H1 (cell line): Measurements from ENCODE around the gene KIAA0040.

Experiments
- POLR2AphosphoS5 ChIP-seq: IDR thresholded peaks from 2 replicates; pipeline ENCODE4 v1.6.1; 2011; ENCODE audit warnings: low read depth, low read length
- RAD21 ChIP-seq, 2 experiments: IDR thresholded peaks in 1 of 2; conservative IDR thresholded peaks in 1 of 2; 2 replicates each; pipeline ENCODE4 v1.6.1; 2011; ENCODE audit warnings: low read depth in 2 of 2, low read length in 2 of 2, improper control_type of control experiment in 1 of 2, inconsistent platforms in 1 of 2, mild to moderate bottlenecking in 1 of 2, moderate library complexity in 1 of 2
- YY1 ChIP-seq: IDR thresholded peaks from 2 replicates; pipeline ENCODE4 v1.6.1; 2011; ENCODE audit warnings: low read depth, mild to moderate bottlenecking, low read length

DNA sequence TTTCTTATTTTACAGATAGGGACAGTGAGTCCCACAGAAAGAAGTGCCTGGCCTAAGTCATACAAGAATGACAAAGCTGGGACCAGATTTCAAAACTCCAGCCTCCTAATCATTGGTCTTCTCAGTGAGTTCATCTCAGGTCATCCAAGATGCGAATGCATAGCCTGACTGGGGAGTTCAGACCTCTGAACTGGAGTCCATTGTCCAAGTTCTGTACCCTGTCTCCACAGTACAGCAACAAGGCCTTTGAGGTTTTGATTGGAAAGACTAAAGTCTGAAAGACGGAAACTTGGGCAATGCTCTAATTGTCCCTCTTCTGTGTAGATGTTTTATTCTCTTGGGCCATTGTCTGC is 63.0 kb downstream of the KIAA0040 start:
- TF ChIP-seq RAD21 (IDR thresholded peaks at IDR 0.05 in 1 of 2, conservative IDR thresholded peaks at IDR 0.05 in 1 of 2; ENCODE audit: low read depth in 2 of 2, low read length in 2 of 2) (no peak), POLR2AphosphoS5 (no peak), YY1 (no peak)
